Measurements from ENCODE around the gene RAI1. TPM values are rescaled to one million over a fixed set of nuclear protein-coding genes. Genes with fewer than 3 reads are reported as not detected.

RAI1 gene
- total RNA-seq, 1 donor from 2014 or later, result 46.2 TPM

- no peak for TF ChIP-seq CTCF (IDR thresholded peaks at IDR 0.05; ENCODE audit: unreplicated experiment)
- H3K9me3 Mint-ChIP-seq (ENCODE audit: unreplicated experiment), result no peaks in the 10 kb centered on the region
- no peak overlapping the region for H3K27ac Mint-ChIP-seq (ENCODE audit: unreplicated experiment)
- H3K4me3 Mint-ChIP-seq (ENCODE audit: unreplicated experiment), result no peak overlapping the region
- peaks cover 39% of the 10 kb centered on the region for H3K36me3 Mint-ChIP-seq (ENCODE audit: low read depth, unreplicated experiment)
- peaks cover 38% of the 10 kb centered on the region for H3K27me3 Mint-ChIP-seq (ENCODE audit: unreplicated experiment)
- peaks cover 37% of the 10 kb centered on the region for H3K4me1 Mint-ChIP-seq (ENCODE audit: unreplicated experiment)
- DNase-seq (ENCODE audit: low spot score), result no peak
These were observed 35.7 kb downstream of the RAI1 start for GRCh38 chr17:17716837-17717523.

GRCh38 chr17:17718251-17718650 is 37.0 kb downstream of the RAI1 start:
- no peak for TF ChIP-seq CTCF (IDR thresholded peaks at IDR 0.05; ENCODE audit: unreplicated experiment)
- Mint-ChIP-seq H3K36me3 (ENCODE audit: low read depth, unreplicated experiment) (peaks cover 45% of the 10 kb centered on the region), H3K27ac (ENCODE audit: unreplicated experiment) (no peak overlapping the region), H3K4me3 (ENCODE audit: unreplicated experiment) (peak overlapping the region; percentile 37), H3K9me3 (ENCODE audit: unreplicated experiment) (no peaks in the 10 kb centered on the region), H3K4me1 (ENCODE audit: unreplicated experiment) (peaks cover 38% of the 10 kb centered on the region), H3K27me3 (ENCODE audit: unreplicated experiment) (peaks cover 43% of the 10 kb centered on the region)
- no peak for DNase-seq (ENCODE audit: low spot score)

GRCh38 chr17:17719199-17719940 is 38.1 kb downstream of the RAI1 start:
- DNase-seq (ENCODE audit: low spot score), result no peak
- no peak for TF ChIP-seq CTCF (IDR thresholded peaks at IDR 0.05; ENCODE audit: unreplicated experiment)
- Mint-ChIP-seq H3K27ac (ENCODE audit: unreplicated experiment) (no peak overlapping the region), H3K36me3 (ENCODE audit: low read depth, unreplicated experiment) (peaks cover 43% of the 10 kb centered on the region), H3K27me3 (ENCODE audit: unreplicated experiment) (peaks cover 44% of the 10 kb centered on the region), H3K9me3 (ENCODE audit: unreplicated experiment) (no peaks in the 10 kb centered on the region), H3K4me1 (ENCODE audit: unreplicated experiment) (peaks cover 36% of the 10 kb centered on the region), H3K4me3 (ENCODE audit: unreplicated experiment) (peak overlapping the region; percentile 2)

- TF ChIP-seq CTCF (IDR thresholded peaks at IDR 0.05; ENCODE audit: unreplicated experiment), result no peak
- peaks cover 43% of the 10 kb centered on the region for H3K36me3 Mint-ChIP-seq (ENCODE audit: low read depth, unreplicated experiment)
- H3K4me3 Mint-ChIP-seq (ENCODE audit: unreplicated experiment), result no peak overlapping the region
- no peak overlapping the region for H3K27ac Mint-ChIP-seq (ENCODE audit: unreplicated experiment)
- peaks cover 37% of the 10 kb centered on the region for H3K4me1 Mint-ChIP-seq (ENCODE audit: unreplicated experiment)
- H3K27me3 Mint-ChIP-seq (ENCODE audit: unreplicated experiment), result peaks cover 42% of the 10 kb centered on the region
- DNase-seq (ENCODE audit: low spot score), result no peak
- no peaks in the 10 kb centered on the region for H3K9me3 Mint-ChIP-seq (ENCODE audit: unreplicated experiment)
These were observed 38.8 kb downstream of the RAI1 start for GRCh38 chr17:17719966-17720543.

Data from endothelial cell (in vitro differentiated cells).